OCI-LY3 (cell line): ENCODE data around the gene PDCL3.

Experiments used
- H2AFZ ChIP-seq: fragments of 200-600, 300-600 bp; shearing (Covaris generic); 2 replicates; pipeline ENCODE4 v1.6.0; 2014; ENCODE audit warnings: antibody characterized with exemption, low read depth, low read length
- H3K27ac ChIP-seq: fragments of 200-600, 300-600 bp; sonication (generic); 2 replicates; pipeline ENCODE4 v1.5.1; 2014; ENCODE audit warnings: mild to moderate bottlenecking, low read length, moderate library complexity, mixed read lengths
- H3K27me3 ChIP-seq: fragments of 200-600, 300-600 bp; sonication (generic); 2 replicates; pipeline ENCODE4 v1.6.1; 2014; ENCODE audit warnings: low read depth, low read length, mixed read lengths
- H3K36me3 ChIP-seq: fragments of 200-600, 300-600 bp; sonication (generic); replicated peaks from 2 replicates; pipeline ENCODE3; 2014; ENCODE audit warnings: low read depth, low read length, mixed read lengths
- H3K4me1 ChIP-seq: fragments of 300-600, 200-600 bp; sonication (generic); 2 replicates; pipeline ENCODE4 v1.6.1; 2014; ENCODE audit warnings: low read length, mixed read lengths
- H3K4me2 ChIP-seq: fragments of 200-600, 300-600 bp; sonication (generic); 2 replicates; pipeline ENCODE4 v1.6.1; 2014; ENCODE audit warnings: low read length, mixed read lengths
- H3K4me3 ChIP-seq: fragments of 300-600, 200-600 bp; sonication (generic); 2 replicates; pipeline ENCODE4 v1.5.1; 2014; ENCODE audit warnings: antibody characterized with exemption, mild to moderate bottlenecking, low read length, moderate library complexity
- H3K79me2 ChIP-seq: fragments of 300-600, 200-600 bp; shearing (Covaris generic); 2 replicates; pipeline ENCODE4 v1.6.1; 2014; ENCODE audit warnings: mild to moderate bottlenecking, low read length, mixed read lengths
- H3K9ac ChIP-seq: fragments of 300-600, 200-600 bp; shearing (Covaris generic); 2 replicates; pipeline ENCODE4 v1.6.0; 2014; ENCODE audit warnings: mild to moderate bottlenecking, low read length, moderate library complexity
- H3K9me3 ChIP-seq: fragments of 200-600, 300-600 bp; shearing (Covaris generic); 2 replicates; pipeline ENCODE4 v1.6.1; 2014; ENCODE audit warnings: low read length, mixed read lengths; ENCODE audit not compliant: insufficient read depth
- H4K20me1 ChIP-seq: fragments of 200-600, 300-600 bp; sonication (generic); 2 replicates; pipeline ENCODE4 v1.6.1; 2016; ENCODE audit warnings: low read length, mixed read lengths; ENCODE audit not compliant: insufficient read depth
- EZH2phosphoT487 ChIP-seq: fragments of 200-600 bp; shearing (Covaris generic); IDR thresholded peaks from 2 replicates; pipeline ENCODE4 v1.6.1; 2018; ENCODE audit warnings: antibody characterized with exemption, mixed run types, low read depth
- TF ChIP-seq, protein P1 (sequence below): fragments of 200-600, 300-600 bp; sonication (generic); IDR thresholded peaks from 2 replicates; pipeline ENCODE4 v1.5.1; 2014; ENCODE audit warnings: antibody characterized with exemption, low read length, low read depth

The PDCL3 gene

GRCh38 chr2:100589527-100589926, 26.7 kb downstream of the PDCL3 start:
- Histone ChIP-seq H3K9me3 (no peaks in the 10 kb centered on the region), H3K27ac (no peak overlapping the region), H2AFZ (no peak overlapping the region), H3K27me3 (no peaks in the 10 kb centered on the region), H3K4me3 (no peak overlapping the region), H3K79me2 (no peaks in the 10 kb centered on the region), H3K9ac (no peak overlapping the region), H3K4me2 (no peak overlapping the region), H3K4me1 (peaks cover 12% of the 10 kb centered on the region), H4K20me1 (no peaks in the 10 kb centered on the region), H3K36me3 (no peaks in the 10 kb centered on the region)
- no peak for TF ChIP-seq EZH2phosphoT487
- TF ChIP-seq, protein P1, sequence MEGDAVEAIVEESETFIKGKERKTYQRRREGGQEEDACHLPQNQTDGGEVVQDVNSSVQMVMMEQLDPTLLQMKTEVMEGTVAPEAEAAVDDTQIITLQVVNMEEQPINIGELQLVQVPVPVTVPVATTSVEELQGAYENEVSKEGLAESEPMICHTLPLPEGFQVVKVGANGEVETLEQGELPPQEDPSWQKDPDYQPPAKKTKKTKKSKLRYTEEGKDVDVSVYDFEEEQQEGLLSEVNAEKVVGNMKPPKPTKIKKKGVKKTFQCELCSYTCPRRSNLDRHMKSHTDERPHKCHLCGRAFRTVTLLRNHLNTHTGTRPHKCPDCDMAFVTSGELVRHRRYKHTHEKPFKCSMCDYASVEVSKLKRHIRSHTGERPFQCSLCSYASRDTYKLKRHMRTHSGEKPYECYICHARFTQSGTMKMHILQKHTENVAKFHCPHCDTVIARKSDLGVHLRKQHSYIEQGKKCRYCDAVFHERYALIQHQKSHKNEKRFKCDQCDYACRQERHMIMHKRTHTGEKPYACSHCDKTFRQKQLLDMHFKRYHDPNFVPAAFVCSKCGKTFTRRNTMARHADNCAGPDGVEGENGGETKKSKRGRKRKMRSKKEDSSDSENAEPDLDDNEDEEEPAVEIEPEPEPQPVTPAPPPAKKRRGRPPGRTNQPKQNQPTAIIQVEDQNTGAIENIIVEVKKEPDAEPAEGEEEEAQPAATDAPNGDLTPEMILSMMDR = no peak

GRCh38 chr2:100592226-100592625, 29.4 kb downstream of the PDCL3 start:
- TF ChIP-seq, protein P1 = no peak
- TF ChIP-seq EZH2phosphoT487 = no peak
- Histone ChIP-seq H4K20me1 (no peaks in the 10 kb centered on the region), H3K4me1 (peaks cover 12% of the 10 kb centered on the region), H3K79me2 (no peaks in the 10 kb centered on the region), H3K27ac (no peak overlapping the region), H3K9me3 (no peaks in the 10 kb centered on the region), H2AFZ (no peak overlapping the region), H3K4me3 (no peak overlapping the region), H3K27me3 (no peaks in the 10 kb centered on the region), H3K36me3 (no peaks in the 10 kb centered on the region), H3K9ac (no peak overlapping the region), H3K4me2 (no peak overlapping the region)

- H3K4me3 ChIP-seq = no peak overlapping the region
- no peaks in the 10 kb centered on the region for H3K4me1 ChIP-seq
- TF ChIP-seq, protein P1 = no peak
- no peak for TF ChIP-seq EZH2phosphoT487
- H3K9me3 ChIP-seq = no peaks in the 10 kb centered on the region
- H3K79me2 ChIP-seq = no peaks in the 10 kb centered on the region
- H2AFZ ChIP-seq = no peak overlapping the region
- H3K27me3 ChIP-seq = no peaks in the 10 kb centered on the region
- no peak overlapping the region for H3K27ac ChIP-seq
- no peaks in the 10 kb centered on the region for H3K36me3 ChIP-seq
- no peak overlapping the region for H3K9ac ChIP-seq
- H4K20me1 ChIP-seq = no peaks in the 10 kb centered on the region
- H3K4me2 ChIP-seq = no peak overlapping the region
These were observed 33.7 kb downstream of the PDCL3 start for GRCh38 chr2:100596465-100596864.

- Histone ChIP-seq H3K27me3 (no peaks in the 10 kb centered on the region), H3K4me2 (no peak overlapping the region), H3K4me3 (no peak overlapping the region), H3K27ac (no peak overlapping the region), H3K9me3 (no peaks in the 10 kb centered on the region), H2AFZ (no peak overlapping the region), H3K9ac (no peak overlapping the region), H3K4me1 (no peaks in the 10 kb centered on the region), H3K36me3 (no peaks in the 10 kb centered on the region), H3K79me2 (no peaks in the 10 kb centered on the region), H4K20me1 (no peaks in the 10 kb centered on the region)
- TF ChIP-seq EZH2phosphoT487 = no peak
- TF ChIP-seq, protein P1 = no peak
These were observed 36.8 kb downstream of the PDCL3 start for GRCh38 chr2:100599566-100599965.
